HepG2 (cell line): Measurements from ENCODE around the gene KLF15. TPM values are rescaled to one million over a fixed set of nuclear protein-coding genes. Genes with fewer than 3 reads are reported as not detected.

ENCODE experiments used
- ATAC-seq: fragments of 200-7000 bp; cut with Tn5 transposase; 3 replicates; pipeline ENCODE4 v1.9.1; 2020; ENCODE audit warnings: mild to moderate bottlenecking, moderate library complexity
- BruUV-seq: library from RNA; stranded (reverse); fragments of 400-500 nt; replicated peaks from 2 replicates; lab custom pipeline; 2021; lab: Mats Ljungman, UMichigan
- CTCF ChIA-PET: fragments of 300-600 bp; formaldehyde crosslinking; extraction: SDS; loops from one replicate; lab custom pipeline; 2021; ENCODE audit warnings: low total read pairs, inconsistent platforms, low intra/inter-chr PET ratio; lab: Yijun Ruan, JAX
- POLR2A ChIA-PET: fragments of 350-600 bp; sonication (Branson Sonifier 250); formaldehyde crosslinking; loops from one replicate; lab custom pipeline; 2020; ENCODE audit warnings: antibody characterized with exemption, inconsistent platforms; lab: Yijun Ruan, JAX
- DNase-seq: peaks from one replicate; pipeline ENCODE4 v3.0.0-alpha.2; 2015; ENCODE audit warnings: low spot score
- FAIRE-seq: peaks from 3 replicates; lab custom pipeline; 2011; peaks lifted over from hg19 to GRCh38; lab: Jason Lieb, UNC
- H2AFZ ChIP-seq: one replicate; pipeline ENCODE4 v1.6.1; 2011; ENCODE audit warnings: low read length, inconsistent platforms
- H3K27ac ChIP-seq: fragments of 300-600 bp; 3 replicates; pipeline ENCODE4 v1.8.0; 2011; ENCODE audit warnings: mixed run types, mild to moderate bottlenecking, mixed read lengths, low read length, inconsistent platforms; ENCODE audit not compliant: insufficient read depth; ENCODE audit errors: extremely low read length
- H3K27me3 ChIP-seq, 2 experiments: fragments of 200-600 bp in 1 of 2; 2 replicates in 1 of 2; 3 replicates in 1 of 2; pipeline versions ENCODE4 v1.6.0 to v1.8.0; 2011; ENCODE audit warnings: low read length in 2 of 2, mild to moderate bottlenecking in 2 of 2, moderate library complexity in 2 of 2, inconsistent platforms in 1 of 2; ENCODE audit not compliant: insufficient read depth in 2 of 2, control insufficient read depth in 1 of 2
- H3K36me3 ChIP-seq, 2 experiments: fragments of 200-600 bp in 1 of 2; replicated peaks in 1 of 2; 2 replicates in 1 of 2; 3 replicates in 1 of 2; pipeline versions ENCODE4 v1.5.1 to v1.8.0; 2011; ENCODE audit warnings: low read length in 2 of 2, inconsistent platforms in 1 of 2; ENCODE audit not compliant: insufficient read depth in 2 of 2, control insufficient read depth in 1 of 2
- H3K4me1 ChIP-seq: 2 replicates; pipeline ENCODE4 v1.5.1; 2012; ENCODE audit warnings: low read length, inconsistent platforms; ENCODE audit not compliant: insufficient read depth
- H3K4me2 ChIP-seq: 2 replicates; pipeline ENCODE4 v1.6.0; 2011; ENCODE audit warnings: low read depth, low read length, inconsistent platforms
- H3K4me3 ChIP-seq, 3 experiments: fragments of 200-600 bp in 1 of 3; sonication (generic), shearing (Covaris generic) in 1 of 3; replicated peaks in 1 of 3; 2 replicates each; pipeline ENCODE4 v1.5.1; 2011 to 2016; ENCODE audit warnings: low read length in 3 of 3, inconsistent platforms in 2 of 3, low read depth in 2 of 3, mild to moderate bottlenecking in 2 of 3, control low read depth in 1 of 3, mixed read lengths in 1 of 3; ENCODE audit not compliant: insufficient read depth in 1 of 3
- H3K79me2 ChIP-seq: one replicate; pipeline ENCODE4 v1.6.1; 2011; ENCODE audit warnings: low read length, inconsistent platforms; ENCODE audit not compliant: insufficient read depth
- H3K9ac ChIP-seq: 2 replicates; pipeline ENCODE4 v1.6.0; 2011; ENCODE audit warnings: mild to moderate bottlenecking, low read depth, low read length, inconsistent platforms; ENCODE audit not compliant: insufficient read depth
- H3K9me3 ChIP-seq: 2 replicates; pipeline ENCODE4 v1.5.1; 2012; ENCODE audit warnings: mild to moderate bottlenecking, low read length
- H4K20me1 ChIP-seq: 2 replicates; pipeline ENCODE4 v1.6.0; 2011; ENCODE audit warnings: inconsistent platforms, mild to moderate bottlenecking, low read length, moderate library complexity; ENCODE audit not compliant: insufficient read depth
- KMT2A ChIP-seq: sonication (generic); formaldehyde crosslinking; IDR thresholded peaks from 2 replicates; pipeline ENCODE4 v1.4.0; 2020; ENCODE audit warnings: missing genetic modification reagents
- MNT ChIP-seq: fragments of 450-650 bp; IDR thresholded peaks from 2 replicates; pipeline ENCODE4 v1.6.1; 2016
- PHF8 ChIP-seq: sonication (generic); formaldehyde crosslinking; IDR thresholded peaks from 2 replicates; pipeline ENCODE4 v1.5.0; 2020; ENCODE audit warnings: missing genetic modification reagents
- ZNF670 ChIP-seq: sonication (generic); formaldehyde crosslinking; IDR thresholded peaks from 2 replicates; pipeline ENCODE4 v1.8.0; 2022; ENCODE audit warnings: mild to moderate bottlenecking, missing genetic modification reagents, borderline replicate concordance
- ZNF770 ChIP-seq: sonication (generic); formaldehyde crosslinking; IDR thresholded peaks from 2 replicates; pipeline ENCODE4 v1.5.0; 2020; ENCODE audit warnings: mild to moderate bottlenecking, missing genetic modification reagents
- WGBS: methylation state at CpG from one replicate; pipeline ENCODE4 v1.1.6; 2017; ENCODE audit warnings: low lambda C conversion rate; 5-methylcytosine and 5-hydroxymethylcytosine counted together
- in situ Hi-C: cut with HindIII; loops from 2 replicates; pipeline ENCODE4 v1.10.0; 2017; ENCODE audit warnings: low pct_unique_long_range_greater_than_20kb; ENCODE audit not compliant: extremely low pct_ligation_motif_present
- intact Hi-C: fragments of 100-400 bp; cut with micrococcal nuclease; formaldehyde crosslinking; loops from one replicate; pipeline ENCODE4 v1.10.0; 2022; ENCODE audit not compliant: unreplicated experiment
- polyA plus RNA-seq, 8 experiments: library from polyadenylated mRNA; depleted of rRNA in 3 of 8; stranded (reverse) in 7 of 8; unstranded in 1 of 8; fragments of >200 nt; fragmentation: Illumina TruSeq in 4 of 8; extraction: Trizol in 4 of 8; gene quantifications; 2 replicates each; pipeline versions ENCODE4 v1.2.1 to v1.2.3, GENCODE V29; 2011 to 2016; ENCODE audit warnings: low read depth in 4 of 8, missing spikeins in 1 of 8, mixed read lengths in 1 of 8; ENCODE audit not compliant: insufficient read depth in 1 of 8
- total RNA-seq, 5 experiments: library from RNA; depleted of rRNA; stranded (reverse); fragments of >200 nt; fragmentation: Illumina TruSeq; extraction: Trizol; gene quantifications; 2 replicates each; pipeline ENCODE4 v1.2.3, GENCODE V29; 2016; ENCODE audit warnings: low read depth in 1 of 5

The KLF15 gene
- total and polyA plus RNA-seq, 2 of the 13 experiments (the other 11 are each of a cell fraction or from before 2014, with no cell fraction given), result 7.1 to 7.8 TPM

GRCh38 chr3:126351086-126351770 is 6.0 kb downstream of the KLF15 start:
- TF ChIP-seq KMT2A (no peak), ZNF670 (CRISPR knock-in tag) (no peak), ZNF770 (CRISPR knock-in tag) (0 out of 2 replicates have a peak, but pooled peaks have one; percentile 19)
- no peaks in the 10 kb centered on the region for H3K79me2 ChIP-seq
- WGBS, result 100% methylated on average over 2 of the region's 10 CpGs
- no peaks in the 10 kb centered on the region for H3K9me3 ChIP-seq
- FAIRE-seq, result no peak
- H3K27me3 ChIP-seq, result no peaks in the 10 kb centered on the region
- in situ Hi-C loops, result loop anchor here (25.0 kb wide), 1 partner anchor 214 kb away; no protein-coding TSS in a partner anchor
- no peaks in the 10 kb centered on the region for H4K20me1 ChIP-seq
- H3K36me3 ChIP-seq, result peaks cover 0 to 1% of the 10 kb centered on the region in 2 experiments; a peak in 2 of 5 replicates
- no peak for DNase-seq
- CTCF ChIA-PET, result no interaction called here
- POLR2A ChIA-PET, result no interaction called here
- no peak overlapping the region for H3K4me2 ChIP-seq
- no peak for ATAC-seq
- no TSS peak for BruUV-seq
- H3K4me1 ChIP-seq, result peaks cover 54% of the 10 kb centered on the region
- no peak overlapping the region for H2AFZ ChIP-seq
- intact Hi-C loops, result no loop called here
- H3K4me3 ChIP-seq, result no peak overlapping the region
- H3K9ac ChIP-seq, result no peak overlapping the region
- H3K27ac ChIP-seq, result no peak overlapping the region

- DNase-seq (no peak), ATAC-seq (no peak), FAIRE-seq (no peak)
- no TSS peak for BruUV-seq
- POLR2A ChIA-PET, result no interaction called here
- CTCF ChIA-PET, result no interaction called here
- Histone ChIP-seq H3K9ac (no peak overlapping the region), H3K27me3 (no peaks in the 10 kb centered on the region), H3K36me3 (peaks cover 0 to 1% of the 10 kb centered on the region in 2 experiments; a peak in 2 of 5 replicates), H3K79me2 (no peaks in the 10 kb centered on the region), H3K4me3 (no peak overlapping the region), H2AFZ (no peak overlapping the region), H3K4me2 (no peak overlapping the region), H4K20me1 (no peaks in the 10 kb centered on the region), H3K9me3 (no peaks in the 10 kb centered on the region), H3K4me1 (peaks cover 52% of the 10 kb centered on the region), H3K27ac (no peak overlapping the region)
- in situ Hi-C loops (loop anchor here (25.0 kb wide), 1 partner anchor 213 kb away; no protein-coding TSS in a partner anchor), intact Hi-C loops (no loop called here)
- WGBS, result no CpG with 5 or more reads among the region's 9 CpGs
- TF ChIP-seq PHF8 (CRISPR knock-in tag), result no peak
- TF ChIP-seq MNT, result peak; percentile 73
Measured at GRCh38 chr3:126350502-126351085, 6.6 kb downstream of the KLF15 start.
